Choroid plexus epithelial cell (primary cell): ENCODE measurements around the gene NRAP.

Experiments used
- DNase-seq: peaks from one replicate; pipeline ENCODE4 v3.0.0-alpha.2; 2010; ENCODE audit warnings: low read depth
- H3K4me3 ChIP-seq: 2 replicates; pipeline ENCODE4 v1.5.1; 2011; ENCODE audit warnings: low read depth, mild to moderate bottlenecking, control low read depth, low read length, moderate library complexity
- CTCF ChIP-seq: conservative IDR thresholded peaks from 2 replicates; pipeline ENCODE4 v1.5.1; 2011; ENCODE audit warnings: low read depth, mild to moderate bottlenecking, control low read depth, inconsistent platforms, low read length, moderate library complexity

Gene NRAP

DNA sequence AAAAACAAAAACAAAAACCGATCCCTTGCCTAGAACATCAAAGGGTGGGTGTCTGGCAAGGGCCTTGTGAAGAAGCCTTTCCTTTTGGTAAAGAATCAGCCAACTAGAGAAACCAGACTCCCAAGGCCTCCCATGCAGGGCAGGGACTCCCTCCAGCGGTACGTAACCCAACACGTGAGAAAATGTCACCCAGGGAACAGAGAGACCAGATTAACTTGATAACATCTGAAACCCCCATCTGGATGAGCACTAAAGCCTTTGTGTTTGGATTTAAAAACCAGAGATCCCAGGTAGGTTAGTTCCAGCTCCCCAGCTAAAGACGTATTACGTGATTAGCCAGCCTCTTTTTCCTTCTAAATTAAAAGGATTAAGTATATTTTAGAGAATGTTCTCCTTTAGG is 114.0 kb downstream of the NRAP start:
- H3K4me3 ChIP-seq, result no peak overlapping the region
- DNase-seq, result no peak
- TF ChIP-seq CTCF, result no peak

DNA sequence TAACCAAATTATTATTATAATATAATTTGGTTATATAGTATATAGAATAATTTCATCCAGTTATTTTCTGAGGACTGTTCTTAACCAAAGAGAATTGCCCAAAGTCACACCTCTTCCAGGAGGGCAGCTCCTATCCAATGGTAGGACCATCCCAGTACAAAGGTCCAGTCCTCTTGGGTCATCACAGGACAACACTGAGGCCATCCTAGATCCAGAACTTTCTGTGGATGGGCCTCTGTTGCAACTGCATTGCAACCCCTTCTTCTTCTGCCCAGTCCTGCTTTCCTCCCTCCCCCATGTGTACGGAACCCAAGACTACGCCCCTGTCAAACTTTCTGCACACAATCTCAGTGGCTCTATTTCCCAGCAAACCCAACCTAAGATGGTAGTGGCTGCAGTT is 116.4 kb downstream of the NRAP start:
- no peak for DNase-seq
- no peak overlapping the region for H3K4me3 ChIP-seq
- TF ChIP-seq CTCF, result no peak

DNA sequence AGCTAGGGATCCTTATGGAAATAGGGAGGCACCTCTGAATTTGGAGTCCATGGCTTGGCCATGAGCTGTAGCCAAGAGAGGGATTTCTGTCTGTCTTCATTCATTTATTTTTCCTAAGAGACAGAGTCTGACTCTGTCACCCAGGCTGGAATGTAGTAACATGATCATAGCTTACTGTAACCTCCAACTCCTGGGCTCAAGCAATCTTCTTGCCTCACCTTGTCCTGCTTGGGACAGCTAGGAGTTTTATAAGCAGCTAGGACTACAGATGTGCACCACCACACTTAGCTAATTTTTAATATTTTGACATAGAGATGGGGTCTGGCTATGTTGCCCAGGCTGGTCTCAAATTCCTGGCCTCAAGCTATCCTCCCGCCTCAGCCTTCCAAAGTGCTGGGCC is 119.4 kb downstream of the NRAP start:
- H3K4me3 ChIP-seq, result no peak overlapping the region
- DNase-seq, result no peak
- TF ChIP-seq CTCF, result no peak

- DNase-seq, result no peak
Observed at GRCh38 chr10:113543107-113543955, 120.5 kb downstream of the NRAP start.

GRCh38 chr10:113541549-113541927 is 122.3 kb downstream of the NRAP start:
- DNase-seq, result no peak
- no peak for TF ChIP-seq CTCF
- no peak overlapping the region for H3K4me3 ChIP-seq

More at GRCh38 chr10:113543107-113543955, 120.5 kb downstream of the NRAP start:
- no peak for TF ChIP-seq CTCF
- no peak overlapping the region for H3K4me3 ChIP-seq

- no peak for TF ChIP-seq CTCF
- DNase-seq, result no peak
Observed at GRCh38 chr10:113540845-113541548, 122.8 kb downstream of the NRAP start.

More at GRCh38 chr10:113540845-113541548, 122.8 kb downstream of the NRAP start:
- H3K4me3 ChIP-seq, result no peak overlapping the region
